PC-9 (cell line): ENCODE results near the gene GATA2. TPM values are rescaled to one million over a fixed set of nuclear protein-coding genes. Genes with fewer than 3 reads are reported as not detected.

Experiments used
- BruUV-seq: library from RNA; stranded (reverse); fragments of 400-500 nt; replicated peaks from 2 replicates; lab custom pipeline; 2021; lab: Mats Ljungman, UMichigan
- CTCF ChIA-PET: fragments of 300-600 bp; sonication (Branson Sonifier 250); formaldehyde crosslinking; loops from one replicate; lab custom pipeline; 2022; ENCODE audit warnings: antibody characterized with exemption; lab: Charles Lee
- POLR2A ChIA-PET: fragments of 300-600 bp; sonication (Branson Sonifier 250); formaldehyde crosslinking; loops from one replicate; lab custom pipeline; 2022; ENCODE audit warnings: antibody characterized with exemption; ENCODE audit not compliant: unreplicated experiment; lab: Charles Lee
- DNase-seq, 2 experiments: peaks; one replicate each; pipeline versions ENCODE4 v3.0.0 to v3.0.0-alpha.2; 2015 to 2022; ENCODE audit warnings: mixed read lengths in 1 of 2
- H2AFZ ChIP-seq: fragments of 200-600 bp; sonication (generic); 2 replicates; pipeline ENCODE4 v1.8.1; 2017; ENCODE audit warnings: antibody characterized with exemption
- H3F3A ChIP-seq: fragments of 200-600 bp; sonication (generic); 2 replicates; pipeline ENCODE4 v1.8.1; 2017; ENCODE audit warnings: antibody characterized with exemption, mild to moderate bottlenecking, low read depth; ENCODE audit not compliant: insufficient read depth
- H3K27ac ChIP-seq: fragments of 200-600 bp; sonication (generic); 2 replicates; pipeline ENCODE4 v1.6.1; 2016; ENCODE audit warnings: mixed run types
- H3K27me3 ChIP-seq: fragments of 200-600 bp; sonication (generic); 2 replicates; pipeline ENCODE4 v1.6.1; 2016; ENCODE audit warnings: low read depth, mixed run types; ENCODE audit not compliant: insufficient read depth
- H3K36me3 ChIP-seq: fragments of 200-600 bp; sonication (generic); 2 replicates; pipeline ENCODE4 v1.6.1; 2016; ENCODE audit warnings: low read depth, mixed run types
- H3K4me1 ChIP-seq: fragments of 200-600 bp; sonication (generic); replicated peaks from 2 replicates; pipeline ENCODE4 v1.6.1; 2016; ENCODE audit warnings: mixed run types; ENCODE audit not compliant: insufficient read depth
- H3K4me2 ChIP-seq: fragments of 200-600 bp; sonication (generic); 2 replicates; pipeline ENCODE4 v1.6.1; 2017; ENCODE audit warnings: mixed run types
- H3K4me3 ChIP-seq: fragments of 200-600 bp; sonication (generic); 2 replicates; pipeline ENCODE4 v1.6.1; 2016; ENCODE audit warnings: mixed run types
- H3K79me2 ChIP-seq: fragments of 200-600 bp; sonication (generic); 2 replicates; pipeline ENCODE4 v1.6.1; 2017; ENCODE audit warnings: low read depth, mixed run types
- H3K9me2 ChIP-seq: fragments of 200-600 bp; sonication (generic); 2 replicates; pipeline ENCODE4 v1.8.1; 2017; ENCODE audit warnings: mild to moderate bottlenecking; ENCODE audit not compliant: insufficient read depth
- H3K9me3 ChIP-seq: fragments of 200-600 bp; sonication (generic); 2 replicates; pipeline ENCODE4 v1.8.1; 2016; ENCODE audit warnings: low read depth; ENCODE audit not compliant: insufficient read depth
- H4K20me1 ChIP-seq: fragments of 200-600 bp; sonication (generic); 2 replicates; pipeline ENCODE4 v1.8.1; 2017; ENCODE audit not compliant: insufficient read depth
- CTCF ChIP-seq: fragments of 200-600 bp; sonication (generic); conservative IDR thresholded peaks from 2 replicates; pipeline ENCODE4 v1.6.1; 2017; ENCODE audit warnings: mixed run types, antibody characterized with exemption, mild to moderate bottlenecking, moderate library complexity
- EZH2 ChIP-seq: fragments of 200-600 bp; sonication (generic); IDR thresholded peaks from 2 replicates; pipeline ENCODE4 v1.8.0; 2017; ENCODE audit warnings: antibody characterized with exemption, low read depth
- intact Hi-C: fragments of 100-400 bp; cut with micrococcal nuclease; formaldehyde crosslinking; loops from one replicate; pipeline ENCODE4 v1.10.0; 2022; ENCODE audit not compliant: unreplicated experiment
- total RNA-seq: library from RNA; stranded (reverse); gene quantifications from 2 replicates; pipeline ENCODE4 v1.2.3, GENCODE V29; 2021

Gene GATA2
- total RNA-seq, 1 experiment from 2014 or later: 29.0 TPM

GRCh38 chr3:128452120-128452519 lies 40.9 kb downstream of the GATA2 start:
- Histone ChIP-seq H3K79me2 (no peaks in the 10 kb centered on the region), H2AFZ (no peak overlapping the region), H3K4me3 (no peak overlapping the region), H3K27ac (no peak overlapping the region), H3K4me1 (peaks cover 12% of the 10 kb centered on the region), H3K9me3 (no peaks in the 10 kb centered on the region), H3K36me3 (no peaks in the 10 kb centered on the region), H3F3A (no peaks in the 10 kb centered on the region), H3K27me3 (no peaks in the 10 kb centered on the region), H3K4me2 (no peak overlapping the region), H4K20me1 (no peaks in the 10 kb centered on the region), H3K9me2 (no peaks in the 10 kb centered on the region)
- intact Hi-C loops: no loop called here
- ChIA-PET POLR2A (no interaction called here), CTCF (interaction anchor here (0.9 kb wide), 1 partner anchor 17 kb away, joined by 3 read pairs; no protein-coding TSS in a partner anchor)
- TF ChIP-seq CTCF (no peak), EZH2 (no peak)
- no peak for DNase-seq
- BruUV-seq: no TSS peak

DNA sequence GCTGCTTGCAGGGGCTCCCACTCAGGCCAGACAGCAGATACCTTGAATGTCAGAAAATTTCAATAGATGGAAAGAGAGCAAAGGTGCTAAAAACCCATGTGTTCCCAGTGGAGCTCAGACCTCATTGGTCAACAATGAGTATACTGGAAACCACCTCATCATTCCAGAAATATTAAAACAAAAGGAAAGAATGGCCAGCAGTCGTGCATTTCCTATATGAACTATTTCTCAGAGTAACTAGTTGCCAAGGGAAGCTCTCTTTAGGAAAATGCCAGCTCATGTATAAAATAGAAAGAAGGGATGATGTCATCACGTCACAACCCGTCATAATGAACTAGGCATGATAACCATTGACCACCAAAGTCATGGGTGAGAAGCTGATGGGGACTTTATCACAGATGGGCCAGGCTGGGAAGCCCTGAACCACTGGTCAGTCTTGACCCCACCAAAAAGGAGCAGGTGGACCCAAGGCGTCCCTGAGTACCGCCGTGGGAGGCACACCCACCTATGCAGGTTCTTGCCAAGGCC lies 43.8 kb downstream of the GATA2 start:
- POLR2A ChIA-PET: no interaction called here
- no peaks in the 10 kb centered on the region for H4K20me1 ChIP-seq
- no peak overlapping the region for H3K4me2 ChIP-seq
- H2AFZ ChIP-seq: no peak overlapping the region
- intact Hi-C loops: no loop called here
- no peaks in the 10 kb centered on the region for H3K27me3 ChIP-seq
- no peak for DNase-seq
- no peaks in the 10 kb centered on the region for H3K9me2 ChIP-seq
- H3K36me3 ChIP-seq: no peaks in the 10 kb centered on the region
- H3K79me2 ChIP-seq: no peaks in the 10 kb centered on the region
- CTCF ChIA-PET: no interaction called here
- no peaks in the 10 kb centered on the region for H3K9me3 ChIP-seq
- H3K27ac ChIP-seq: no peak overlapping the region
- H3F3A ChIP-seq: no peaks in the 10 kb centered on the region
- no TSS peak for BruUV-seq
- H3K4me1 ChIP-seq: peaks cover 6% of the 10 kb centered on the region
- TF ChIP-seq EZH2 (no peak), CTCF (no peak)
- H3K4me3 ChIP-seq: no peak overlapping the region

DNA sequence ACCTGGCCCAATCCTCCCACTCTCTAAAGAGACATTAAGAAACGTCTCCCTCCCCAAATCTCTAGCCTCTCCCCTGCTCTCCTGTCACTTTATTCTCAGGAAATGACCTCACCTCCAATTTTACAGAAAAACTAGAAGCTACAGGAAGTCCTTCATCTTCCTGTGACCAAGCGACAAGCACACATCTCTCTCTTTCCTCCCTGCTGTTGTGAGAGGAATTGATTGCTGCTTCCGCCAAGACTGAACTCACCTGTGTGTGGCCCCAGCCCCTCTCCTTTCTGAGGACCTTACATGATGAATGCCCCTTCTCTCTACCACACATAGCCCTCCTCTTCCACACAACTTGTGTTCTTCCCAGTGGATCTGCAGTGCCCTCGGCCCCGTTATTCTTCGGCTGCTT lies 44.5 kb downstream of the GATA2 start:
- CTCF ChIA-PET: no interaction called here
- no peaks in the 10 kb centered on the region for H3K9me3 ChIP-seq
- H3K79me2 ChIP-seq: no peaks in the 10 kb centered on the region
- no peak for DNase-seq
- H3K27me3 ChIP-seq: no peaks in the 10 kb centered on the region
- no peaks in the 10 kb centered on the region for H3F3A ChIP-seq
- no peak overlapping the region for H3K4me2 ChIP-seq
- H3K4me1 ChIP-seq: no peaks in the 10 kb centered on the region
- BruUV-seq: no TSS peak
- no peak overlapping the region for H2AFZ ChIP-seq
- POLR2A ChIA-PET: no interaction called here
- intact Hi-C loops: no loop called here
- H4K20me1 ChIP-seq: no peaks in the 10 kb centered on the region
- H3K4me3 ChIP-seq: no peak overlapping the region
- no peaks in the 10 kb centered on the region for H3K9me2 ChIP-seq
- H3K27ac ChIP-seq: no peak overlapping the region
- no peak for TF ChIP-seq EZH2
- no peak for TF ChIP-seq CTCF
- H3K36me3 ChIP-seq: no peaks in the 10 kb centered on the region
